GM23338 (cell line): Measurements from ENCODE around the gene ZFP36L1. TPM values are rescaled to one million over a fixed set of nuclear protein-coding genes. Genes with fewer than 3 reads are reported as not detected.
"Not testable (repeated sequence)": the region's sequence is repeated elsewhere in the genome, so short reads cannot be mapped to it uniquely, and the experiment has no call there.

Experiments
- ATAC-seq: fragments of 200-7000 bp; cut with Tn5 transposase; 3 replicates; pipeline ENCODE4 v1.9.1; 2020
- DNase-seq: peaks from one replicate; pipeline ENCODE4 v3.0.0-alpha.2; 2015; ENCODE audit warnings: low spot score
- H2AFZ ChIP-seq: fragments of 200-600 bp; sonication (generic); 2 replicates; pipeline ENCODE4 v1.8.0; 2016; ENCODE audit warnings: antibody characterized with exemption, mild to moderate bottlenecking, moderate library complexity
- H3F3A ChIP-seq: fragments of 200-600 bp; sonication (generic); replicated peaks from 2 replicates; pipeline ENCODE4 v1.8.0; 2017; ENCODE audit warnings: antibody characterized with exemption, mixed run types, low read depth
- H3K27ac ChIP-seq: fragments of 200-600 bp; sonication (generic); 2 replicates; pipeline ENCODE4 v1.6.1; 2016; ENCODE audit warnings: low read depth
- H3K27me3 ChIP-seq: fragments of 200-600 bp; sonication (generic); 2 replicates; pipeline ENCODE4 v1.8.0; 2016; ENCODE audit warnings: mild to moderate bottlenecking, mixed run types, moderate library complexity; ENCODE audit not compliant: insufficient read depth
- H3K36me3 ChIP-seq: fragments of 200-600 bp; sonication (generic); 2 replicates; pipeline ENCODE4 v1.8.0; 2016; ENCODE audit warnings: mild to moderate bottlenecking; ENCODE audit not compliant: insufficient read depth
- H3K4me1 ChIP-seq: fragments of 200-600 bp; sonication (generic); 2 replicates; pipeline ENCODE4 v1.8.0; 2016; ENCODE audit warnings: mild to moderate bottlenecking, moderate library complexity; ENCODE audit not compliant: insufficient read depth
- H3K4me2 ChIP-seq: fragments of 200-600 bp; sonication (generic); 2 replicates; pipeline ENCODE4 v1.7.1; 2017; ENCODE audit warnings: mixed run types
- H3K4me3 ChIP-seq: fragments of 200-600 bp; sonication (generic); 2 replicates; pipeline ENCODE4 v1.6.1; 2016; ENCODE audit warnings: mixed run types
- H3K79me2 ChIP-seq: fragments of 200-600 bp; sonication (generic); replicated peaks from 2 replicates; pipeline ENCODE4 v1.8.0; 2017; ENCODE audit warnings: mild to moderate bottlenecking; ENCODE audit not compliant: insufficient read depth
- H3K9me2 ChIP-seq: fragments of 200-600 bp; sonication (generic); 2 replicates; pipeline ENCODE4 v1.8.0; 2017; ENCODE audit not compliant: insufficient read depth
- H4K20me1 ChIP-seq: fragments of 200-600 bp; sonication (generic); replicated peaks from 2 replicates; pipeline ENCODE4 v1.8.0; 2017; ENCODE audit warnings: mild to moderate bottlenecking; ENCODE audit not compliant: insufficient read depth
- H3K27ac Mint-ChIP-seq: 2 replicates; pipeline ENCODE4 v1.8.0; 2020; ENCODE audit warnings: inconsistent platforms, mild to moderate bottlenecking, moderate library complexity, mixed read lengths
- H3K27me3 Mint-ChIP-seq: 3 replicates; pipeline ENCODE4 v1.8.0; 2022; ENCODE audit warnings: low read depth, mild to moderate bottlenecking, moderate library complexity, mixed read lengths, inconsistent platforms; ENCODE audit not compliant: insufficient read depth, poor library complexity
- H3K36me3 Mint-ChIP-seq: 3 replicates; pipeline ENCODE4 v1.8.0; 2021; ENCODE audit warnings: low read depth, mild to moderate bottlenecking, inconsistent platforms, moderate library complexity, mixed read lengths
- H3K4me1 Mint-ChIP-seq: 3 replicates; pipeline ENCODE4 v1.8.0; 2020; ENCODE audit warnings: mild to moderate bottlenecking, inconsistent platforms, mixed read lengths
- H3K4me3 Mint-ChIP-seq: 3 replicates; pipeline ENCODE4 v1.8.0; 2021; ENCODE audit warnings: moderate library complexity, mild to moderate bottlenecking, inconsistent platforms, mixed read lengths
- H3K9me3 Mint-ChIP-seq: 3 replicates; pipeline ENCODE4 v1.8.0; 2020; ENCODE audit warnings: moderate library complexity, mild to moderate bottlenecking, inconsistent platforms, mixed read lengths
- CREB1 ChIP-seq: fragments of 250-450 bp; sonication (Bioruptor Pico); IDR thresholded peaks from 2 replicates; pipeline ENCODE4 v1.5.0; 2020; ENCODE audit warnings: low read depth, mild to moderate bottlenecking, moderate library complexity
- CTCF ChIP-seq, 2 experiments: fragments of 200-600 bp in 1 of 2; sonication (generic) in 1 of 2; conservative IDR thresholded peaks; 2 replicates each; pipeline versions ENCODE4 v1.5.1 to v1.6.1; 2016 to 2017; ENCODE audit warnings: antibody characterized with exemption in 2 of 2, low read depth in 2 of 2, mild to moderate bottlenecking in 2 of 2, moderate library complexity in 1 of 2
- ETS1 ChIP-seq: IDR thresholded peaks from 2 replicates; pipeline ENCODE4 v1.6.1; 2016; ENCODE audit warnings: antibody characterized with exemption
- EZH2phosphoT487 ChIP-seq: fragments of 200-600 bp; sonication (generic); IDR thresholded peaks from one replicate; pipeline ENCODE4 v1.8.1; 2018; ENCODE audit warnings: antibody characterized with exemption; ENCODE audit not compliant: unreplicated experiment
- JUNB ChIP-seq: IDR thresholded peaks from one replicate; pipeline ENCODE4 v1.6.1; 2016; ENCODE audit warnings: antibody characterized with exemption; ENCODE audit not compliant: unreplicated experiment
- POLR2AphosphoS5 ChIP-seq: IDR thresholded peaks from 2 replicates; pipeline ENCODE4 v1.6.1; 2016; ENCODE audit warnings: antibody characterized with exemption, low read depth
- ZNF114 ChIP-seq: fragments of 250-450 bp; sonication (Bioruptor Pico); IDR thresholded peaks from 2 replicates; pipeline ENCODE4 v1.5.0; 2020; ENCODE audit warnings: mild to moderate bottlenecking, moderate library complexity
- polyA plus RNA-seq: library from polyadenylated mRNA; unstranded; fragments of >200 nt; fragmentation: Nextera tagmentation; extraction: Ambion mirVana; gene quantifications from 2 replicates; pipeline ENCODE4 v1.2.1, GENCODE V29; 2016
- total RNA-seq: library from RNA; depleted of rRNA; stranded (reverse); fragments of >200 nt; shearing (Covaris generic); gene quantifications from 2 replicates; pipeline ENCODE4 v1.2.3, GENCODE V29; 2014

ZFP36L1 gene
- total and polyA plus RNA-seq, 2 experiments from 2014 or later, result 148 to 382 TPM

- peaks cover 18% of the 10 kb centered on the region for H3K4me1 Mint-ChIP-seq
Observed at GRCh38 chr14:68763843-68764242, 29.0 kb downstream of the ZFP36L1 start.

GRCh38 chr14:68762953-68763764, 29.7 kb downstream of the ZFP36L1 start:
- no peaks in the 10 kb centered on the region for H3F3A ChIP-seq
- H3K27me3 ChIP-seq, result no peaks in the 10 kb centered on the region
- H3K4me1 ChIP-seq, result no peaks in the 10 kb centered on the region; the same call in 1 of the 2 replicates
- H3K27ac Mint-ChIP-seq, result no peak overlapping the region
- H3K9me2 ChIP-seq, result peaks cover 7% of the 10 kb centered on the region
- H2AFZ ChIP-seq, result peak overlapping the region; percentile 93
- H3K27ac ChIP-seq, result no peak overlapping the region
- H3K27me3 Mint-ChIP-seq, result peaks cover 15% of the 10 kb centered on the region
- no peaks in the 10 kb centered on the region for H3K36me3 Mint-ChIP-seq
- no peaks in the 10 kb centered on the region for H3K79me2 ChIP-seq
- no peak overlapping the region for H3K4me3 Mint-ChIP-seq
- no peak overlapping the region for H3K4me3 ChIP-seq
- no peaks in the 10 kb centered on the region for H3K36me3 ChIP-seq
- peak; percentile 72 for DNase-seq
- ATAC-seq, result peak; percentile 94
- 0 out of 2 replicates have a peak overlapping the region, but pooled peaks have one; percentile 43 for H3K4me2 ChIP-seq
- TF ChIP-seq ETS1 (no peak), EZH2phosphoT487 (no peak), CTCF (conservative IDR thresholded peaks at IDR 0.05; ENCODE audit: low read depth in 2 of 2) (no peak; a peak in 1 of 4 replicates), CREB1 (CRISPR knock-in tag) (no peak), POLR2AphosphoS5 (no peak)
- no peaks in the 10 kb centered on the region for H4K20me1 ChIP-seq
- H3K9me3 Mint-ChIP-seq, result no peaks in the 10 kb centered on the region
- peaks cover 18% of the 10 kb centered on the region for H3K4me1 Mint-ChIP-seq

More at GRCh38 chr14:68763843-68764242, 29.0 kb downstream of the ZFP36L1 start:
- H3K36me3 ChIP-seq, H3K4me3 ChIP-seq, DNase-seq, H3K27me3 ChIP-seq, H3K27ac ChIP-seq, H3K9me2 ChIP-seq, H3K27ac Mint-ChIP-seq, H3K36me3 Mint-ChIP-seq, ATAC-seq, H4K20me1 ChIP-seq, H3F3A ChIP-seq, H3K79me2 ChIP-seq, H3K4me2 ChIP-seq, H3K4me1 ChIP-seq, H3K4me3 Mint-ChIP-seq, H3K9me3 Mint-ChIP-seq: not testable (repeated sequence)
- H2AFZ ChIP-seq, result peak overlapping the region; percentile 93; the same call in 1 of the 2 replicates
- H3K27me3 Mint-ChIP-seq, result peaks cover 13% of the 10 kb centered on the region

- H3K4me1 Mint-ChIP-seq, result peaks cover 18% of the 10 kb centered on the region
Observed at GRCh38 chr14:68761391-68761790, 31.5 kb downstream of the ZFP36L1 start.

More at GRCh38 chr14:68761391-68761790, 31.5 kb downstream of the ZFP36L1 start:
- H3K36me3 ChIP-seq, result no peaks in the 10 kb centered on the region
- H3K79me2 ChIP-seq, result no peaks in the 10 kb centered on the region
- no peak overlapping the region for H2AFZ ChIP-seq
- no peak overlapping the region for H3K4me2 ChIP-seq
- no peak overlapping the region for H3K27ac ChIP-seq
- H3K36me3 Mint-ChIP-seq, result no peaks in the 10 kb centered on the region
- no peaks in the 10 kb centered on the region for H4K20me1 ChIP-seq
- H3K27ac Mint-ChIP-seq, result no peak overlapping the region
- H3K27me3 ChIP-seq, result no peaks in the 10 kb centered on the region
- no peaks in the 10 kb centered on the region for H3K9me3 Mint-ChIP-seq
- DNase-seq (no peak), ATAC-seq (no peak)
- H3K27me3 Mint-ChIP-seq, result peaks cover 15% of the 10 kb centered on the region
- H3K4me3 Mint-ChIP-seq, result no peak overlapping the region
- TF ChIP-seq CTCF (conservative IDR thresholded peaks at IDR 0.05; ENCODE audit: low read depth in 2 of 2) (no peak), ZNF114 (CRISPR knock-in tag) (no peak), JUNB (no peak)
- no peaks in the 10 kb centered on the region; the same call in 1 of the 2 replicates for H3K4me1 ChIP-seq
- peaks cover 2% of the 10 kb centered on the region; the same call in 1 of the 2 replicates for H3K9me2 ChIP-seq
- H3K4me3 ChIP-seq, result no peak overlapping the region
- H3F3A ChIP-seq, result no peaks in the 10 kb centered on the region
